K562 (cell line): ENCODE results near the gene KMT2C.

Experiments
- MAFK ChIP-seq: IDR thresholded peaks from 2 replicates; pipeline ENCODE4 v1.6.1; 2011; ENCODE audit warnings: low read length, improper control_type of control experiment
- MXI1 ChIP-seq: IDR thresholded peaks from 2 replicates; pipeline ENCODE4 v1.6.1; 2011; ENCODE audit warnings: low read depth, mild to moderate bottlenecking, improper control_type of control experiment, low read length

GRCh38 chr7:152177681-152178404, 258.0 kb downstream of the KMT2C start:
- TF ChIP-seq MAFK (no peak), MXI1 (no peak)
